Pancreas (tissue), 10 donors: ENCODE data around the gene DGKZ. TPM values are rescaled to one million over a fixed set of nuclear protein-coding genes. Genes with fewer than 3 reads are reported as not detected.

ENCODE experiments used
- ATAC-seq, 4 donors: fragments of 200-7000 bp; cut with Tn5 transposase; one replicate each; pipeline versions ENCODE4 v1.8.0 to v1.9.1; 2020; ENCODE audit warnings: mild to moderate bottlenecking in 4 of 4, moderate library complexity in 4 of 4
- DNase-seq, 6 donors: peaks; one replicate each; pipeline ENCODE4 v3.0.0-alpha.2; 2020
- FAIRE-seq: peaks from 2 replicates; lab custom pipeline; 2012; peaks lifted over from hg19 to GRCh38; lab: Jason Lieb, UNC
- H3K27ac ChIP-seq, 4 donors: fragments of 200-600 bp; sonication (generic); 1 replicate in 3 of 4; 2 replicates in 1 of 4; pipeline versions ENCODE4 v1.5.0 to v1.8.0; 2020
- H3K27me3 ChIP-seq, 4 donors: fragments of 200-600 bp; one replicate each; pipeline ENCODE4 v1.8.0; 2021
- H3K36me3 ChIP-seq, 3 donors: fragments of 200-600 bp; sonication (generic) in 1 of 3; one replicate each; pipeline versions ENCODE4 v1.5.0 to v1.8.0; 2020 to 2021
- H3K4me1 ChIP-seq, 3 donors: fragments of 200-600 bp; one replicate each; pipeline ENCODE4 v1.8.0; 2021
- H3K4me3 ChIP-seq, 4 donors: fragments of 200-600 bp; sonication (generic) in 2 of 4; one replicate each; pipeline versions ENCODE4 v1.5.0 to v1.8.0; 2020 to 2021
- H3K9me3 ChIP-seq, 4 donors: fragments of 200-600 bp; one replicate each; pipeline ENCODE4 v1.8.0; 2021
- WGBS, 2 donors: extraction: QIAGEN DNeasy Blood & Tissue Kit; methylation state at CpG; one replicate each; pipeline ENCODE4 v1.1.7; 2013; 5-methylcytosine and 5-hydroxymethylcytosine counted together
- intact Hi-C, 3 donors: fragments of 100-400 bp; cut with DNase I; formaldehyde crosslinking; loops; one replicate each; pipeline versions ENCODE4 v1.11.1 to v1.14.2; 2022
- polyA plus RNA-seq, 2 donors: library from polyadenylated mRNA; stranded (reverse); fragments of 200-250 nt; gene quantifications; one replicate each; pipeline ENCODE4 v1.2.3, GENCODE V29; 2013
- total RNA-seq, 6 donors: library from RNA; stranded (reverse); fragmentation: NEBNext Ultra II Directional in 4 of 6; extraction: Animal tissue kit (Norgen Biotek cat#: 25700) in 4 of 6; gene quantifications; one replicate each; pipeline versions ENCODE4 v1.2.1 to v1.2.4, GENCODE V29; 2021 to 2023
- TF ChIP-seq, protein P1 (sequence below), 4 donors: fragments of 200-600 bp; sonication (generic) in 3 of 4; IDR thresholded peaks; one replicate each; pipeline versions ENCODE4 v1.5.0 to v1.8.0; 2021; ENCODE audit warnings: antibody characterized with exemption in 4 of 4
- donor health status: healthy with polysubstance abuse.
- donor health status: DM: no; HTN: no; CAD: no; lungs with moderate emphysema.
- donor health status: DM: no; HTN: no; CAD: no.
- donor health status: control.
- donor health status: control.
- donor health status: Bipolar disorder and iron deficiency.
- donor health status: DM: yes; HTN: yes; CAD: no.
- donor health status: DM: no; HTN: no; CAD: no.
- donor health status: DM: no; HTN: no; CAD: no.
- donor health status: DM: yes; HTN: yes; CAD: no.

The DGKZ gene
- total and polyA plus RNA-seq, 8 donors: 34.1 to 88.8 (median 40.3) TPM

DNA sequence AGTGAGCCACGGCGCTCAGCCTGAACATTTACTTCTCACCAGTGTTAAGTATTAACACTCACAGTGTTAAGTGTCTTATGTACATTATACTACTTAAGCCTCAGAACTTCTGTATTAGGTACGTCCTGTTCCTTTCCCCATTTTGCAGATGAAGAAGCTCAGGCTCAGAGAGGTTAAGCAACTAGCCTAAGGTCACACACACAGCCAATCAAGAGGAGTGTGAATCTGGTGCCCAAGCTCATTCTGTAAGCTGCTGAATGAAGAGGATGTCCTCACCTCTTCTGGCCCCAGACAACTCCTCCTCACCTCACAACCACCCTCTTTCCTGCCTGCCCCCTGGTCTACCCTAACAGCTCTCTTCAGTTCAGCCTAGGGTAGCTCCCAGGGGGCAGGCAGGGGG, 39.9 kb upstream of the DGKZ start:
- Histone ChIP-seq H3K9me3 (no peaks in the 10 kb centered on the region), H3K36me3 (peaks cover 0 to 60% (median 24%) of the 10 kb centered on the region in 3 donors), H3K4me1 (no peaks in the 10 kb centered on the region), H3K27me3 (no peaks in the 10 kb centered on the region), H3K27ac (no peak overlapping the region), H3K4me3 (no peak overlapping the region)
- intact Hi-C loops: loop anchor here in 2 of 3 donors (5.0 kb wide), 1 partner anchor 60 kb away; no protein-coding TSS in a partner anchor
- TF ChIP-seq, protein P1, sequence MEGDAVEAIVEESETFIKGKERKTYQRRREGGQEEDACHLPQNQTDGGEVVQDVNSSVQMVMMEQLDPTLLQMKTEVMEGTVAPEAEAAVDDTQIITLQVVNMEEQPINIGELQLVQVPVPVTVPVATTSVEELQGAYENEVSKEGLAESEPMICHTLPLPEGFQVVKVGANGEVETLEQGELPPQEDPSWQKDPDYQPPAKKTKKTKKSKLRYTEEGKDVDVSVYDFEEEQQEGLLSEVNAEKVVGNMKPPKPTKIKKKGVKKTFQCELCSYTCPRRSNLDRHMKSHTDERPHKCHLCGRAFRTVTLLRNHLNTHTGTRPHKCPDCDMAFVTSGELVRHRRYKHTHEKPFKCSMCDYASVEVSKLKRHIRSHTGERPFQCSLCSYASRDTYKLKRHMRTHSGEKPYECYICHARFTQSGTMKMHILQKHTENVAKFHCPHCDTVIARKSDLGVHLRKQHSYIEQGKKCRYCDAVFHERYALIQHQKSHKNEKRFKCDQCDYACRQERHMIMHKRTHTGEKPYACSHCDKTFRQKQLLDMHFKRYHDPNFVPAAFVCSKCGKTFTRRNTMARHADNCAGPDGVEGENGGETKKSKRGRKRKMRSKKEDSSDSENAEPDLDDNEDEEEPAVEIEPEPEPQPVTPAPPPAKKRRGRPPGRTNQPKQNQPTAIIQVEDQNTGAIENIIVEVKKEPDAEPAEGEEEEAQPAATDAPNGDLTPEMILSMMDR (IDR thresholded peaks at IDR 0.05): no peak
- DNase-seq (no peak), ATAC-seq (no peak), FAIRE-seq (no peak)
- WGBS, 2 donors: 85 to 98% methylated on average over 3 of the region's 3 CpGs

- Histone ChIP-seq H3K27ac (no peak overlapping the region), H3K4me1 (no peaks in the 10 kb centered on the region), H3K36me3 (peaks cover 3 to 60% (median 27%) of the 10 kb centered on the region in 3 donors), H3K27me3 (no peaks in the 10 kb centered on the region), H3K4me3 (no peak overlapping the region), H3K9me3 (no peaks in the 10 kb centered on the region)
- 74 to 79% methylated on average over 14 of the region's 14 CpGs for WGBS, 2 donors
- TF ChIP-seq, protein P1 (IDR thresholded peaks at IDR 0.05): no peak
- peak in 2 of 6 donors; percentile 52 to 61 for DNase-seq
- no peak for FAIRE-seq
- intact Hi-C loops: loop anchor here in 2 of 3 donors (5.0 kb wide), 1 partner anchor 61 kb away; no protein-coding TSS in a partner anchor
- ATAC-seq: peak in 1 of 4 donors; percentile 3
Measured at GRCh38 chr11:46307785-46308341, 39.4 kb upstream of the DGKZ start.

DNA sequence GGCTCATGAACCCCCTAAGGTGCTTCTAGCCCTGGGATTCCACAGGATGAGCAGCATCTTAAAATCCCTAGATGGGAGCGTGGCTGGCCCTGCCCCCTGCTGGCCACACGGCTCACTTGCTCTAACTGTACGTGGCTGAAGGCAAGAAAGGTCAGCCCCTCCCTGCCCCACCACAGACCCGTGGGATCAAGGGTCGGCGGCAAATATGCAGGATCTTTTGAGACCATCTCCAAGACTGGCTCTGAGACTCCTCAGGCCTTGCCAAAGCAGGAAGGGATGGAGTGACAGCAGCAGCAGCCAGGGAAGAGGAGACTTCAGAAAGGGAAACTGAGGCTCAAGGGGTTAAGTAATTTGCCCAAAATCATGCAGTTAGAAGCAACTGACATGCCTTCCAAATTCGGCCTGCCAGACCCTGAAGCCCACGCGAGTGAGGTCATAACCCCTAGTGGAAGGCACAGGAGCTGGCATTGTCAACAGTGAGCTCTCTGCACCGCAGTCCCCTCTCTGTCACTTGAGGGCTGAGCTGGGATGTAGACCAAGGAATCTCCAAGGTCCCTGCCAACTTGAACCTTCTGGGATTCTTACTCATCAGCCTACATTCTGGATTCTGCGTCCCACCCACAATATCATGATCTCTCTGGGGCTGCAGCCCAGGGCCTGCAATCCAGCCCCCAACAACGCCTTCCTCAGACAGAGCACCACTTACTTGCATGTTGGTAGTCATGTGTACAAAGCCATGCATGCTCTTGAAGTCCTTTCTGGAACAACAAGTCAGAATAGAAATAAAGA, 38.4 kb upstream of the DGKZ start:
- intact Hi-C loops: loop anchor here in 2 of 3 donors (5.0 kb wide), 1 partner anchor 62 kb away; no protein-coding TSS in a partner anchor
- WGBS, 2 donors: 33 to 35% methylated on average over 12 of the region's 12 CpGs
- H3K4me1 ChIP-seq: no peaks in the 10 kb centered on the region
- H3K36me3 ChIP-seq: peaks cover 4 to 66% (median 27%) of the 10 kb centered on the region in 3 donors
- peak; percentile 46 to 92 (median 84) for ATAC-seq
- no peak overlapping the region for H3K4me3 ChIP-seq
- no peaks in the 10 kb centered on the region for H3K9me3 ChIP-seq
- no peak overlapping the region for H3K27ac ChIP-seq
- H3K27me3 ChIP-seq: no peaks in the 10 kb centered on the region
- no peak for FAIRE-seq
- TF ChIP-seq, protein P1 (IDR thresholded peaks at IDR 0.05): peak in 3 of 4 donors; percentile 57 to 73 (median 64)
- peak in 5 of 6 donors; percentile 48 to 83 (median 68) for DNase-seq

DNA sequence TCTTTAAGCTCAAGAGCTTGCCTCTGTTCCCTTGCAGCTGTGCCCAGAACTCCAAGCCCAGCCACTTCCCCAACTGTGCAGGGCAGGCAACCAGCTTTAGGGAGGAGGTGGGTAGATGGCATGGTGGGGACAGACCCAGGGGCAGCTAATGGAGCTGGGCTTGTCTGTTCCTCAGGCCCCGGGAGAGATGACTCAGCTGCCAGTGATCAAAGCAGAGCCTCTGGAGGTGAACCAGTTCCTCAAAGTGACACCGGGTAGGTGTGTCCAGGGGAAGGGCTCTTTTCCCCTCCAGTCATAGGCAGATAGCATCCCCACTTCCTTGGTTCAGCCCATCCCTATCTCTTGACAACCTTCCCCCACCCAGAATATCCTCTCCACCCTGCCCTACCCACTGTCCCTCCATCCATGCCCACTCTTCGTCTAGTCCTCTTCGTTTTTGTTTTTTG, 37.4 kb upstream of the DGKZ start:
- FAIRE-seq (no peak), ATAC-seq (peak in 1 of 4 donors; percentile 4), DNase-seq (no peak)
- Histone ChIP-seq H3K36me3 (peaks cover 4 to 67% (median 27%) of the 10 kb centered on the region in 3 donors), H3K4me1 (peaks cover 0 to 2% (median under 1%) of the 10 kb centered on the region in 3 donors), H3K9me3 (no peaks in the 10 kb centered on the region), H3K27ac (no peak overlapping the region), H3K4me3 (no peak overlapping the region), H3K27me3 (no peaks in the 10 kb centered on the region)
- intact Hi-C loops: loop anchor here in 2 of 3 donors (5.0 kb wide), 1 partner anchor 63 kb away; no protein-coding TSS in a partner anchor
- TF ChIP-seq, protein P1 (IDR thresholded peaks at IDR 0.05): no peak
- 62 to 66% methylated on average over 4 of the region's 4 CpGs for WGBS, 2 donors
